ENCODE data around the gene ALK. TPM values are rescaled to one million over a fixed set of nuclear protein-coding genes. Genes with fewer than 3 reads are reported as not detected.

The ALK gene
- total RNA-seq, 4 donors from 2014 or later, result 0.88 to 1.3 (median 1.3) TPM; not detected in 1

DNA sequence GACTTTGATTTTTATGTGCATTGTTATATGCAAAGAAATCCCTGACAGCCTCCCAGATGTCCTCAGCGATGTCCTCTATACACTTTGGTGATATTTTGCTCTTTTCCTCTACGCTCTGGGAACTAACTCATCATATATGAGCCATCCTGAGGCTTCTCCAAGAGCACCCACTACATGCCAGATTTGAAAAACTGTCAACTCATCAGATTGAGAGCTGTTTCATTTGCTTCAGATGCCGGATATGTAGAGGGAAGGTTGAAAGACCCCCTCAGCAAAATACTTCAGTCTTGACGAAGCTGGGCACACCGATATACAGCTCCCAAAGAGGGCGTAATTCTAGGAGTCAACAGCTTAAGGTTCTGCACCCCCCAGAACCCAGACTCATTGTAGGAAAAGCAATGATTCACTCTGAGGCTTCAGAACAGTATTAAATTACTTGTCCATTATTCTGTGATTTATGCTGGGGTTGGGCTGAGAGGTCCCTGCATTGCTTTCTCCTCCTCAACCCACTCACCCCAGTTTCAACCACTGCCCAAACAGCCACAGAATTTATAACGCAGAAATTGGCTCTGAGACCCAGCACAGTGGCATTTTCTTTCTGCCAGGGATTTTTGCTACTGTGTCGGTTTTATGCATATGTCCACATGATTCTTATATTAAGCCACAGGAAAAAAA lies 341.8 kb downstream of the ALK start:
- Histone ChIP-seq H3K4me1 (no peaks in the 10 kb centered on the region), H3K4me3 (no peak overlapping the region), H3K36me3 (no peaks in the 10 kb centered on the region), H3K27me3 (no peaks in the 10 kb centered on the region), H3K9me3 (no peaks in the 10 kb centered on the region), H3K27ac (no peak overlapping the region)
- no peak for DNase-seq
- TF ChIP-seq, protein P1, sequence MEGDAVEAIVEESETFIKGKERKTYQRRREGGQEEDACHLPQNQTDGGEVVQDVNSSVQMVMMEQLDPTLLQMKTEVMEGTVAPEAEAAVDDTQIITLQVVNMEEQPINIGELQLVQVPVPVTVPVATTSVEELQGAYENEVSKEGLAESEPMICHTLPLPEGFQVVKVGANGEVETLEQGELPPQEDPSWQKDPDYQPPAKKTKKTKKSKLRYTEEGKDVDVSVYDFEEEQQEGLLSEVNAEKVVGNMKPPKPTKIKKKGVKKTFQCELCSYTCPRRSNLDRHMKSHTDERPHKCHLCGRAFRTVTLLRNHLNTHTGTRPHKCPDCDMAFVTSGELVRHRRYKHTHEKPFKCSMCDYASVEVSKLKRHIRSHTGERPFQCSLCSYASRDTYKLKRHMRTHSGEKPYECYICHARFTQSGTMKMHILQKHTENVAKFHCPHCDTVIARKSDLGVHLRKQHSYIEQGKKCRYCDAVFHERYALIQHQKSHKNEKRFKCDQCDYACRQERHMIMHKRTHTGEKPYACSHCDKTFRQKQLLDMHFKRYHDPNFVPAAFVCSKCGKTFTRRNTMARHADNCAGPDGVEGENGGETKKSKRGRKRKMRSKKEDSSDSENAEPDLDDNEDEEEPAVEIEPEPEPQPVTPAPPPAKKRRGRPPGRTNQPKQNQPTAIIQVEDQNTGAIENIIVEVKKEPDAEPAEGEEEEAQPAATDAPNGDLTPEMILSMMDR (IDR thresholded peaks at IDR 0.05), result no peak
- no peak for TF ChIP-seq POLR2A (IDR thresholded peaks at IDR 0.05)

GRCh38 chr2:29578084-29578598 lies 343.2 kb downstream of the ALK start:
- no peak overlapping the region for H3K27ac ChIP-seq
- DNase-seq, result no peak
- no peaks in the 10 kb centered on the region for H3K9me3 ChIP-seq
- no peak for TF ChIP-seq POLR2A (IDR thresholded peaks at IDR 0.05)
- TF ChIP-seq, protein P1 (IDR thresholded peaks at IDR 0.05), result no peak
- H3K27me3 ChIP-seq, result no peaks in the 10 kb centered on the region
- no peaks in the 10 kb centered on the region for H3K36me3 ChIP-seq
- no peaks in the 10 kb centered on the region for H3K4me1 ChIP-seq
- no peak overlapping the region for H3K4me3 ChIP-seq

GRCh38 chr2:29576231-29576630 lies 345.2 kb downstream of the ALK start:
- H3K36me3 ChIP-seq, result no peaks in the 10 kb centered on the region
- no peaks in the 10 kb centered on the region for H3K9me3 ChIP-seq
- H3K27ac ChIP-seq, result no peak overlapping the region
- no peaks in the 10 kb centered on the region for H3K27me3 ChIP-seq
- H3K4me1 ChIP-seq, result no peaks in the 10 kb centered on the region
- DNase-seq, result no peak
- no peak for TF ChIP-seq POLR2A (IDR thresholded peaks at IDR 0.05)
- TF ChIP-seq, protein P1 (IDR thresholded peaks at IDR 0.05), result no peak
- no peak overlapping the region for H3K4me3 ChIP-seq

DNA sequence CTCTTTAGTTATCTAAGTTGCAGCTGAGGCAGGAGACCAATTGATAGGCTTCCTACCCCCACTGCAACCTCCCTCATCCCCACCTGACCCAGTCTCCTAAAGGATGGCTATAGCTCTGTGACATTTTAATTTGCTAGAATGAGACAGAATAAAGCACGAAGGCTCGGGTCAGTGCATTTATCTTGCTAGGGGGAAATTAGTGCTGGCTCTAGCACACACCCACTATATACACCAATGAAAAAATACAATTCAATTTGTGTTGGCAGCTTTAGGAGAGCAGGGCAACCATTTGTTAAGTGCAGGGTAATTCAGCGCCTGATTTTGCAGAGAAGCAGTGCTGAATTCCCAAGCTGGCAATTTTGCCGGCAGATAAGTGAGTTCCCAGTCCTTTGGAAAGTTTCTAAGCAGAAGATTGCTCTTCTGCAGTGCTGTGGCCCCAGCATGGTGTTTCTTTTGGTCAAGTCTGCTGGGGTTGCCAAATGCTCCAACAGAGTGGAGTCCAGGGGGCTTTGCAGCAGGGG lies 346.0 kb downstream of the ALK start:
- Histone ChIP-seq H3K4me3 (no peak overlapping the region), H3K27ac (no peak overlapping the region), H3K36me3 (no peaks in the 10 kb centered on the region), H3K27me3 (no peaks in the 10 kb centered on the region), H3K9me3 (no peaks in the 10 kb centered on the region), H3K4me1 (no peaks in the 10 kb centered on the region)
- TF ChIP-seq, protein P1 (IDR thresholded peaks at IDR 0.05), result no peak
- no peak for TF ChIP-seq POLR2A (IDR thresholded peaks at IDR 0.05)
- DNase-seq, result no peak

GRCh38 chr2:29573612-29574011 lies 347.8 kb downstream of the ALK start:
- no peaks in the 10 kb centered on the region for H3K4me1 ChIP-seq

More at GRCh38 chr2:29573612-29574011, 347.8 kb downstream of the ALK start:
- Histone ChIP-seq H3K9me3 (no peaks in the 10 kb centered on the region), H3K27me3 (no peaks in the 10 kb centered on the region), H3K27ac (no peak overlapping the region), H3K4me3 (no peak overlapping the region), H3K36me3 (no peaks in the 10 kb centered on the region)
- DNase-seq, result no peak
- no peak for TF ChIP-seq POLR2A (IDR thresholded peaks at IDR 0.05)
- TF ChIP-seq, protein P1 (IDR thresholded peaks at IDR 0.05), result no peak

Measured in Peyer's patch (tissue), 4 donors.